GM11168 (cell line): ENCODE data around the gene MYO18A.

Source experiments
- in situ Hi-C: fragments of 300-500 bp; cut with MboI; formaldehyde crosslinking; loops from one replicate; pipeline ENCODE4 v1.12.0; 2022; ENCODE audit warnings: low sequenced_read_pairs; ENCODE audit not compliant: unreplicated experiment

Gene MYO18A

DNA sequence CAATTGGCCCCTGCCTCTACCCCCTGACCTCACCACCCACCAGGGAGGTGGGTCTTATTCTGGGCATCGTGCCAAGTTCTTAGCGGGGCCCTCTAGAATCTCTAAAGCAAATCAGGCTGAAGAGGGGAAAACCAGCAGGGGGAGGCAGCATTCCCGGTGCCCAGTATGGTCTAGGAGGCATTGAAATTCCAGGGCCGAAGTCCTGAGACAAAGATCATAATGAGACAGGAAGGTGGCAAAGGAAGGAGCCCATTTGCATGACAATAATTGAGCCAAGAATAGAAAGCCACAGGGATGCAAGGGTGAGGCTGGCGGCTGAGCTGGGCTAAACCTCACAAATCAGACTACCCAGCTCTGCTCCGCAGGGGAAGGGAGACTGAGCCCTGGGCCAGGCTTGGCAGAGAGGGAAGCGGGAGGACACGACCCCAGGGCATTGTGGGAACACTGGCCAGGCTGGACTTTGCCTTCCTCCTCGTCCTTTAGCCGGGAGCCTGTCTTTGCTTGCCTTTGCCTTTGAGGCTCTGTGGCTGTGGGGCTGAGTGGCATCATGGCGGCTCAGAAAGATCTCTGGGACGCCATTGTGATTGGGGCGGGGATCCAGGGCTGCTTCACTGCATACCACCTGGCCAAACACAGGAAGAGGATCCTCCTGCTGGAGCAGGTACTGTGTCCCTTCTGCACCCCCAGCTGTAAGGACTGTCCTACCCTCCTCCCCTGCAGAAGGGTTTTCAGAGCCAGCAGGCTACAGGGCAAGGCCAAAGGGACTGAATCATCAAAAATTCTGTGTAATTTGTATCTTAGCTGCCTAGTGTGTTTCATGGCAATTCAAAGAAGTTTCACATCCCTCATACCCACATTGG, 137.3 kb downstream of the MYO18A start, which contains the start of gene PIPOX:
Gene PIPOX (plus strand): TSS at position 463 of the 860 bp plus-strand sequence. CDS start 85 bp downstream, at position 548.
- in situ Hi-C loops: no loop called here

DNA sequence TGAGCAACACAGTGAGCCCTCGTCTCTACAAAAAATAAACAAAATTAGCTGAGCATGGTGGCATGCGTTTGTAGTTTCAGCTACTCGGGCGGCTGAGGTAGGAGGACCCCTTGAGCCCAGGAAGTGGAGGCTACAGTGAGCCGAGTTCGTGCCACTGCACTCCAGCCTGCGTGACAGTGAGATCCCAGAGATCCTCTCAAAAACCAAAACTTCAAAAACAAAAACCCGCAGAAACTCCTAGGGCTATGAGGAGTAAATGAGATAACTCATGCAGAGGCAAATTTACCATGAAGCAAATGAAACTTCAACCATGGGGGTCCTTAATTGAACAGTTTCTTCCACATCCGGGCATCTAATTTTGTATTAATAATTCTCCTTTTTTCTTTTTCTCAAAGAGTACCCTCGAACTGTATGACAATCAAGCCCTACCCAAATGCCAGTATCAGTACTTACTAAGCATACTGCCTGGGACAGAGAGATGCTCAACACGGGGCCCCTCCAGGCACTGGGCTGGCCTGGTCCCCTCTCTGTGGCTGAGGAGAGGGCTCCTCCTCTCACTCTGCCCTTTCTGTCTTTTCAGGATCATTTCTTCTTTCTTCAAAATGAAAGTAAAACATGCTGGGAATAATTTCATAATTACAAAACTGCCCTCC, 138.0 kb downstream of the MYO18A start:
- in situ Hi-C loops: no loop called here

DNA sequence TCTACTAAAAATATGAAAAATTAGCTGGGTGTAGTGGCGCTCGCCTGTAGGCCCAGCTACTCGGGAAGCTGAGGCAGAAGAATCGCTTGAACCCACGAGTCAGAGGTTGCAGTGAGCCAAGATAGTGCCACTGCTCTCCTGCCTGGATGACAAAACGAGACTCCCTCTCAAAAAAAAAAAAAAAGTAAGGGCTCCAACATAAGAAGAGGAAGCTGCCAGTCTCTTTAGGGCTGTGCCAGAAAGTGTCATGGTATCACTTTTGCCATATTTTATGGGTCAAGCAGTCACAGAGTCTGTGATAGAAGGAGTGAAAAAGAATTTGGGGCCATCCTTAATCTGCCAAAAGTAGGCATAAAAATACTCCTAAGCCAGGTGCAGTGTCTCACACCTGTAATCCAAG, 138.6 kb downstream of the MYO18A start:
- in situ Hi-C loops: no loop called here

DNA sequence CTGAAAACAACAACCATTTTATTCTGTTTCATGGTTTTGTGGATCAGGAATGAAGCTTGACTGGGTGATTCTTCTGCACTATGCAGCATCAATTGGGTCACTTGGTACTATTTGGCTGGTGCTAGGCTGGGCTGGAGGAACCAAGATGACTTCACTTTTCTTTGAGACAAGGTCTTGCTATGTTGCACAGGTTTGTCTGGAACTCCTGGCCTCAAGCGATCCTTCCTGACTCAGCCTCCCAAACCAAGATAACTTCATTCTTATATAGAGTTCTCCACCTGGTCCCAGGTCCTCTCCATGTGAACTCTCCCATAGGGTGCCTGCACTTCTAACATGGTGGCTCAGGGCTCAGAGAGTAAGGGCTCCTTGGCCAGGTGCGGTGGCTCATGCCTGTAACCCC, 139.1 kb downstream of the MYO18A start:
- in situ Hi-C loops: no loop called here

- in situ Hi-C loops: no loop called here
Measured at GRCh38 chr17:29039764-29040598, 140.2 kb downstream of the MYO18A start.

GRCh38 chr17:29038085-29038795, 142.0 kb downstream of the MYO18A start:
- in situ Hi-C loops: no loop called here

DNA sequence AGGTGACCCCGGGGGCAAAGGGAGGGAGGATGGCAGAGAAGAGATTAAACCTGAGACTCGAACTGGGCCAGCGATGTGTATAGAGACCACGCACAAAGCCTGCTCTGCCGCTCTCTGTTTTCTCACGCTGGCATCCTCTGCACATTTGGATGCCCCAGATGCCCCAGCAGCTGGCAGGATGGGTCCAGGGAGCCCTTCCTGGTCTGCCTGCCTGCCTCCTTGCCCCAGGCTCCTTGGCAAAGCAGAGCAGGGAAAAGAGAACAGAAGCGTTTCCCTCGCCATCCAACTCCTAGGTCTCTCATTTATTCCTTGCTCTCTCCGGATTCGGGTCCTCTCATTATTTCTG, 142.5 kb downstream of the MYO18A start:
- in situ Hi-C loops: no loop called here

GRCh38 chr17:29036584-29036983, 143.6 kb downstream of the MYO18A start:
- in situ Hi-C loops: no loop called here

DNA sequence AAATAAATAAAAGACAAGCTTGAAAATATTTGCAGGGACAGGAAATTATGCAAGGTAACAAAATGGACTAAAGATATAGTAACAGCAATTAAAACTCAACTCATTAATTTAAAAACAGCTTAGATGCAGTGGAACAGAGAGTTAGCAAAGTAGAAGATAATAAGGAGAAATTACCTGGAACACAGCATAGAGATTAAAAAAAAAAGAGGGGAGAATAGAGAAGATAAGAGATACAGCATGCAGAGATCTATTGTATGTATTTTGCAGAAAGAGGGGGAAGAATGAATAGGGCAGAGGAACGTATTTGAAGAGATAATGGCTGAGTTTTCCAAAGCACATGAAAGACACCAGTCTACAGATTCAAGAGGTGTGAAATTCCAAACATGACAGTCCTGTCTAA, 145.7 kb downstream of the MYO18A start:
- in situ Hi-C loops: no loop called here

DNA sequence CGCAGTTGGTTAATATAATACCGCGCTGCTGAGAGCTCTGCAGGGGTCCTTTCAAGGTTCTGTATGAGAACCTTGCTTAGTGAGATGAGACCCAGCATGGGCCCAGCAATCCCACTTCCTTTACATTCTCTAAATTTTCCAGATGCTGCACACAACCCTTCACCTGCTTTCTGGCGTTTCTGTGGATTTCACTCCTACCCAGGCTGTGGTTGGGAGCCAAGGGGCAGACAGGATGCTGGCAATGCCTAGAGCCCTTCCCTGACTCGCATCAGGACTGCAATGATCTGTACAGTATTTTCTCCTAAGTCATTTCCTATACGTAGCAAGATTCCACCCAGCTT, 147.4 kb downstream of the MYO18A start:
- in situ Hi-C loops: no loop called here

DNA sequence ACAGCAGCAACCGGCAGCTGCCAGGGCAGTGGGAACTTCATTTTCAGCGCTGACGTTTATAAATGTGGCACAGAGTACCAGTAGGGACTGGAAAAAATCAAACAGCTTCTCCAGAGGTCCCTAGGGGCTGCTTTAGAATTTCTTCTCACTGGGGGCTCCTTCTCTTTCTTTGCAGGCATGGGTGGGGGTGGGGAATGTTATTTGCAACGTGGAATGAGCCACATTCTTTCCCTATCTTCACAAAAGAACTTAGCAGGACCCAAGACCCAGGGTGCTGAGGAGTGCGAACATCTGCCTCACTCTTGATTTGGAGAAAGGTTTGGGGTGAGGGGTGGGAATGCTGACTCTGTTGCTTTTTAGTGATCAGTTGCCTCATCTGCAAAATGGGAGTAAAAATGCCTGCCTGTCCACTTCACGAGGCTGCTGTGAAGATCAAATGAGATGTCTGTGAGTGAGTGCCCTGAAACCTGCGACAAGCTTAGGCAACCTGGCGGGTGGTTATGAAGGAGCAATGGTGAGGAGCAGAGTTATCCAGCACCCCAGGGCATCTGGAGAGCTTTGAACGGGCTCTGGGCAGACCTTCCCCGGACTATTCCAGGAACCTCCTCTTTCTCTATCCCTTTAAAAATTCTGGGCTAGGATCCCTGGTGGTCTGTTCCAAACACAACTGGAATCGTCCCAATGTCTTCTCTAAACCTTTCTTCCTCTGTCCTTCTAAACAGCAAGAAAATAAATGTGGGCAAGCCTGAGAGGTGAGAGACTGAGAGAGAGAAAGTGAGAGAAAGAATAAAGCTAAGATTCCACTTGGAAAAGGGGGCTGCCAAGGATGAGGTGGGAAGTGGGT, 148.0 kb downstream of the MYO18A start:
- in situ Hi-C loops: no loop called here

DNA sequence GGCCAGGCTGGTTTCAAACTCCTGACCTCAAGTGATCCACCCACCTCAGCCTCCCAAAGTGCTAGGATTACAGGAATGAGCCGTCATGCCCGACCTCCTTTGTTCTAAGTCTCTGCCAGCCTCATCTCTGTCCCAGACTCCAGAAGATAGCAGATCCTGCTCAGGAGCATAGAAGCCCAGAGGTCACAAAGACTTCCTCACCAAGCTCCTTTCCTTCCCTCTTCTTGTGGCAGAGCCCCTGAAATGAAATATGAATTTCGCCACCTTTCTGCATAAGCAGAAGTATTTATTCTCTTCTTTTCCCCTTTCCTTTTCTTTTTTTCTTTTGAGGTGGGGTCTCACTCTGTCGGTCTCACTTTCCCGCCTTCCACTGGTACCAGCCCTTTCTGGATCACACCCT, 148.7 kb downstream of the MYO18A start:
- in situ Hi-C loops: no loop called here

GRCh38 chr17:29024316-29024952, 155.8 kb downstream of the MYO18A start:
- in situ Hi-C loops: no loop called here

- in situ Hi-C loops: no loop called here
Measured at GRCh38 chr17:29022074-29022473, 158.1 kb downstream of the MYO18A start.

DNA sequence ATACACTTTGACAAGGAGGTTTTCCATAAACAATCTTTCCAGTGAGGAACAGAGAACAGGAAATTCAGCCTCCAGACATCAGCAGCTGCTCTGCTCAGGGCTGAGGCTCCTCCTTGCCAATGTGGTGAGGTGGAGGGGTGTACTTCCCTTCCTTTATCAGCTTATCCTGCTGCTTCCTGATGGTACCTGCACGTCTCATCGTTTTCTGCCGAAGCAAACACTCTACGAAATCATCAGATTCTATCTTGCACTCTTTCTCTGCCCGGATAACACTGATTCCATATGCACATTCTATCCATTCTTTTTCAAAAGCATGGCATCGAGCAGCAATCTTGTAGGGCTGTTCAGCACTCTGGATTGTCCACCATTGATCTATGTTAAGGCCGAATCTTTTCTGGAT, 159.0 kb downstream of the MYO18A start:
- in situ Hi-C loops: no loop called here
